ENCODE measurements around the gene FHOD1.

The FHOD1 gene

GRCh38 chr16:67201411-67202345, 45.6 kb downstream of the FHOD1 start:
- no peak overlapping the region for H3K4me3 ChIP-seq (ENCODE audit: low read depth, low read length)
- no peak for TF ChIP-seq CTCF (IDR thresholded peaks at IDR 0.05; ENCODE audit: control insufficient read depth, extremely low read depth, insufficient read depth)
- DNase-seq (ENCODE audit: low read depth) = no peak

GRCh38 chr16:67200491-67200890, 46.8 kb downstream of the FHOD1 start:
- H3K4me3 ChIP-seq (ENCODE audit: low read depth, low read length) = peak overlapping the region; percentile 76
- no peak for DNase-seq (ENCODE audit: low read depth)
- no peak for TF ChIP-seq CTCF (IDR thresholded peaks at IDR 0.05; ENCODE audit: control insufficient read depth, extremely low read depth, insufficient read depth)

- peak overlapping the region; percentile 76 for H3K4me3 ChIP-seq (ENCODE audit: low read depth, low read length)
- DNase-seq (ENCODE audit: low read depth) = no peak
- TF ChIP-seq CTCF (IDR thresholded peaks at IDR 0.05; ENCODE audit: control insufficient read depth, extremely low read depth, insufficient read depth) = peak; percentile 57
Measured at GRCh38 chr16:67199808-67200198, 47.5 kb downstream of the FHOD1 start.

- peak within 1 kb of the TSS; percentile 76 for H3K4me3 ChIP-seq (ENCODE audit: low read depth, low read length)
- peak; percentile 94 for TF ChIP-seq CTCF (IDR thresholded peaks at IDR 0.05; ENCODE audit: control insufficient read depth, extremely low read depth, insufficient read depth)
- DNase-seq (ENCODE audit: low read depth) = no peak
Measured at GRCh38 chr16:67199011-67199807, 48.1 kb downstream of the FHOD1 start, which contains the start of gene ELMO3. ELMO3 (plus strand) TSS chr16:67199131; CDS start chr16:67199327, 196 bp downstream.

- TF ChIP-seq CTCF (IDR thresholded peaks at IDR 0.05; ENCODE audit: control insufficient read depth, extremely low read depth, insufficient read depth) = peak; percentile 85
- no peak for DNase-seq (ENCODE audit: low read depth)
- H3K4me3 ChIP-seq (ENCODE audit: low read depth, low read length) = peak overlapping the region; percentile 76
Measured at GRCh38 chr16:67198238-67198734, 49.0 kb downstream of the FHOD1 start.

- no peak for TF ChIP-seq CTCF (IDR thresholded peaks at IDR 0.05; ENCODE audit: control insufficient read depth, extremely low read depth, insufficient read depth)
- no peak for DNase-seq (ENCODE audit: low read depth)
- no peak overlapping the region for H3K4me3 ChIP-seq (ENCODE audit: low read depth, low read length)
Measured at GRCh38 chr16:67197704-67198103, 49.6 kb downstream of the FHOD1 start.
